ENCODE data around the gene GPR107. TPM values are rescaled to one million over a fixed set of nuclear protein-coding genes. Genes with fewer than 3 reads are reported as not detected.

The GPR107 gene
- total RNA-seq, 1 experiment from 2014 or later = 8.6 TPM

GRCh38 chr9:130188860-130189481 is 135.3 kb downstream of the GPR107 start:
- in situ Hi-C loops (cut with HindIII; ENCODE audit: low sequenced_read_pairs) = no loop called here
- no peak for DNase-seq (ENCODE audit: low spot score)

Other genes with a start within 250 kb of the GPR107 start
- 30.8 and 43.1 TPM in 2 replicates for gene TOR1A, start 229.8 kb upstream of the GPR107 start, total RNA-seq (2014; rRNA removed; shearing (Covaris generic))
- gene C9orf78, start 218.6 kb upstream of the GPR107 start, total RNA-seq (2014; rRNA removed; shearing (Covaris generic)) = 23.4 and 49.4 TPM in 2 replicates
- 27.7 and 34.3 TPM in 2 replicates for gene USP20, start 218.4 kb upstream of the GPR107 start, total RNA-seq (2014; rRNA removed; shearing (Covaris generic))
- 7.5 and 16.6 TPM in 2 replicates for gene FNBP1, start 10.7 kb upstream of the GPR107 start, total RNA-seq (2014; rRNA removed; shearing (Covaris generic))
- 36.4 and 44.9 TPM in 2 replicates for gene NCS1, start 118.5 kb downstream of the GPR107 start, total RNA-seq (2014; rRNA removed; shearing (Covaris generic))
- 0.07 TPM in 1 of 2 replicates, not detected in the other for gene HMCN2, start 211.9 kb downstream of the GPR107 start, total RNA-seq (2014; rRNA removed; shearing (Covaris generic))